Measurements from ENCODE around the gene TRIM15.

The TRIM15 gene

GRCh38 chr6:30149858-30150550 lies 13.3 kb upstream of the TRIM15 start:
- no peak for TF ChIP-seq CTCF (IDR thresholded peaks at IDR 0.05)

DNA sequence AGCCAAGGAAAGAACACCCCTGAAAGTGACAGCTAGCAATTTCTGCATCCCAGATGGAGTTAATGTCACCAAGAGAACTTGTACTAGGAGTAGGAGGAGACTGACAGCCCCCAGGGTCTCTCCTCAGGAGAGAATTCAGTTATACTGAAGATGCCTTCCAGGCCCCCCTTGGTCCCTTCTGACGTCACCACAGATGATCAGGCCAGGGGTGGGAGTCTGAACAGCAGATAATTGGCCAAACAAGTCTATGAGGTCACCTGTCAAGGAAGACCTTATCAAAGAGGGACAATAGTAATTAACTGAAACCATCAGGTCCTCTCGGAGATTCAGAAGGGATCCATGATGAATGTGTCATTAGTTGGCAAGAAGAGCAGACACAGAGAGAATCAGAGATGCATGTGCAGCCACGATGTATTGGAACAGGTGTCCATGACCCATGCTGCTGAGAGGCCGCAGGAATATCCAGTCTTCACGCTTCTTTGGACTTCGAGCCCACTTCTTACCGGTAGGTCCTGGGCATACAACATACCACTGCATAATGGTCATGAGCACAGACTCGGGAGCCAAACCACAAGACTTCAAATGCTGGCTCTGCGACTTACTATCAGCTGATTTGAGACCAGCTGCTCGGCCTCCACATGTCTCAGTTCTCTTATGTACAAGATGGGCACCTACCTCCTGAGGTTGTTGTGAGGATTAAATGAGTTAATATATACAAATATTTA lies 12.5 kb upstream of the TRIM15 start:
- no peak for TF ChIP-seq CTCF (IDR thresholded peaks at IDR 0.05)

DNA sequence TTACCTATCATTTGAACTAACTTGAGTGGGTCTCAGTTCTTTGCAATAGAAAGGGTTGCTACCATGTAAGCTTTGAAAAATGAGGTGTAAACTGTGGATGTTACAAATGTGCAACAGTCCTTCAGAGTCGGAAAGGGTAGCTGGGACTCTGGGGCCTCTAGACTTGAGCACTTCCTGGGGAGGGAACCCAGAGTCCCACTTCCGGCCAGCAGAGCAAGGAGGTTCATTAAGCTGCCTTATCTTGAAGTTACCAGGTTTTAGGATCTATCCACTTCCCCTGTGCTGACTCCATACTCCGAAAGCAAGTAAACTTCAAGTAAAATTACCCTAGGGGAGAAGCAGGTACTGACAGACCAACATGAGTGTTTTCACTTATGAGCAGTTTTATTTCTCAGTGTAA lies 11.8 kb upstream of the TRIM15 start:
- no peak for TF ChIP-seq CTCF (IDR thresholded peaks at IDR 0.05)

GRCh38 chr6:30152016-30152673 lies 11.2 kb upstream of the TRIM15 start:
- no peak for TF ChIP-seq CTCF (IDR thresholded peaks at IDR 0.05)

GRCh38 chr6:30152910-30153610 lies 10.3 kb upstream of the TRIM15 start:
- no peak for TF ChIP-seq CTCF (IDR thresholded peaks at IDR 0.05)

DNA sequence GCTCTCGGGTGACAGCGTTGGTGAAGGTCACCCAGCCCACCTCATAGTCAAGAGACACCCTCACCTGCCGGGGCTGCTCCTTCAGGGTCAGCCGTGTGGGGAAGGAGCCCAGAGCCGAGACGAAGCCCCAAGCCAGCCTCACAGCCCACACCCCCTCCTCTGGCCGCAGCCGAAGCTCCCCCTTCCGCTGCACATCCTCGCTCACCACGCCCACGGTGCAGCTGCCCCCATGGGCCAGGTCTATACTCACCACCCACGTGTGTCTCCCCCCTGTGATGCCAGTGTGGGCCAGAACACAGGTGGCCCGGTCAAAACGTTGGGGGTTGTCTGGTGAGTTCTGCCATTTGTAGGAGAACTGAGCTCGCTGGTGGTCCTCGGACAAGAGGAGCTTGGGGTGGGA lies 9.3 kb upstream of the TRIM15 start:
- TF ChIP-seq CTCF (IDR thresholded peaks at IDR 0.05), result no peak

GRCh38 chr6:30154709-30155519 lies 8.4 kb upstream of the TRIM15 start:
- no peak for TF ChIP-seq CTCF (IDR thresholded peaks at IDR 0.05)

Data from LNCAP (cell line).